A673 (cell line): Measurements from ENCODE around the gene EPHB4. TPM values are rescaled to one million over a fixed set of nuclear protein-coding genes. Genes with fewer than 3 reads are reported as not detected.

ENCODE experiments used
- BruUV-seq: library from RNA; stranded (reverse); fragments of 400-500 nt; replicated peaks from 2 replicates; lab custom pipeline; 2021; lab: Mats Ljungman, UMichigan
- CTCF ChIA-PET: fragments of 300-600 bp; sonication (Branson Sonifier 250); formaldehyde crosslinking; loops from one replicate; lab custom pipeline; 2022; ENCODE audit warnings: antibody characterized with exemption; lab: Charles Lee
- POLR2A ChIA-PET: fragments of 300-600 bp; sonication (Branson Sonifier 250); formaldehyde crosslinking; loops from one replicate; lab custom pipeline; 2022; ENCODE audit warnings: antibody characterized with exemption; ENCODE audit not compliant: low non-redundant PET; lab: Charles Lee
- DNase-seq: peaks from one replicate; pipeline ENCODE4 v3.0.0-alpha.2; 2015; ENCODE audit warnings: low spot score
- H3K27ac ChIP-seq: fragments of 200-600 bp; sonication (generic); 2 replicates; pipeline ENCODE4 v1.5.1; 2016; ENCODE audit warnings: mixed run types, low read depth, mild to moderate bottlenecking, mixed read lengths, antibody characterized with exemption, low read length; ENCODE audit not compliant: poor library complexity, severe bottlenecking
- H3K27me3 ChIP-seq: fragments of 200-600 bp; sonication (generic); replicated peaks from 2 replicates; pipeline ENCODE4 v1.6.1; 2017; ENCODE audit warnings: mixed run types, low read depth, mild to moderate bottlenecking, mixed read lengths, antibody characterized with exemption, low read length; ENCODE audit not compliant: insufficient read depth, poor library complexity
- H3K36me3 ChIP-seq: fragments of 200-600 bp; sonication (generic); 2 replicates; pipeline ENCODE4 v1.6.1; 2016; ENCODE audit warnings: mixed run types, mild to moderate bottlenecking, mixed read lengths, antibody characterized with exemption, low read length; ENCODE audit not compliant: insufficient read depth, poor library complexity, severe bottlenecking
- H3K4me1 ChIP-seq: fragments of 200-600 bp; sonication (generic); 2 replicates; pipeline ENCODE4 v1.6.1; 2017; ENCODE audit warnings: mixed run types, mild to moderate bottlenecking, mixed read lengths, antibody characterized with exemption, low read length; ENCODE audit not compliant: insufficient read depth, poor library complexity, severe bottlenecking
- H3K4me3 ChIP-seq: fragments of 200-600 bp; sonication (generic); 2 replicates; pipeline ENCODE4 v1.5.1; 2016; ENCODE audit warnings: low read depth, mixed run types, mild to moderate bottlenecking, mixed read lengths, low read length; ENCODE audit not compliant: poor library complexity, severe bottlenecking
- H3K9me3 ChIP-seq: fragments of 200-600 bp; sonication (generic); 2 replicates; pipeline ENCODE4 v1.6.1; 2016; ENCODE audit warnings: mixed run types, low read depth, mild to moderate bottlenecking, mixed read lengths, antibody characterized with exemption, low read length; ENCODE audit not compliant: poor library complexity, severe bottlenecking
- CTCF ChIP-seq: fragments of 300-800, 200-600 bp; sonication (generic); conservative IDR thresholded peaks from 2 replicates; pipeline ENCODE4 v1.5.1; 2017; ENCODE audit warnings: low read depth, mild to moderate bottlenecking, antibody characterized with exemption, low read length, moderate library complexity, mixed read lengths
- EZH2 ChIP-seq: fragments of 200-600 bp; sonication (generic); IDR thresholded peaks from 2 replicates; pipeline ENCODE4 v1.6.1; 2017; ENCODE audit warnings: borderline replicate concordance, low read depth, mild to moderate bottlenecking, mixed read lengths, antibody characterized with exemption, low read length; ENCODE audit not compliant: poor library complexity, severe bottlenecking
- intact Hi-C: fragments of 100-400 bp; cut with micrococcal nuclease; formaldehyde crosslinking; loops from one replicate; pipeline ENCODE4 v1.10.0; 2022; ENCODE audit not compliant: unreplicated experiment
- total RNA-seq: library from RNA; stranded (reverse); gene quantifications from 2 replicates; pipeline ENCODE4 v1.2.3, GENCODE V29; 2021

The EPHB4 gene
- total RNA-seq, 1 experiment from 2014 or later = 90.4 TPM

GRCh38 chr7:100823534-100823933 is 3.8 kb downstream of the EPHB4 start:
- Histone ChIP-seq H3K36me3 (peaks cover 50% of the 10 kb centered on the region), H3K27ac (no peak overlapping the region), H3K27me3 (no peaks in the 10 kb centered on the region), H3K4me3 (no peak overlapping the region), H3K9me3 (no peaks in the 10 kb centered on the region), H3K4me1 (peaks cover 8% of the 10 kb centered on the region)
- TF ChIP-seq EZH2 (no peak), CTCF (no peak)
- CTCF ChIA-PET = interaction anchor here (1.1 kb wide), 1 partner anchor 29 kb away, joined by 3 read pairs; the partner anchor contains the start of gene SLC12A9
- no TSS peak for BruUV-seq
- POLR2A ChIA-PET = no interaction called here
- no peak for DNase-seq
- intact Hi-C loops = no loop called here

- Histone ChIP-seq H3K9me3 (no peaks in the 10 kb centered on the region), H3K4me1 (peaks cover 8% of the 10 kb centered on the region), H3K27me3 (no peaks in the 10 kb centered on the region), H3K27ac (no peak overlapping the region), H3K36me3 (peaks cover 54% of the 10 kb centered on the region), H3K4me3 (no peak overlapping the region)
- ChIA-PET CTCF (interaction anchor here (1.1 kb wide), 1 partner anchor 29 kb away, joined by 3 read pairs; the partner anchor contains the start of gene SLC12A9), POLR2A (no interaction called here)
- no TSS peak for BruUV-seq
- intact Hi-C loops = no loop called here
- TF ChIP-seq EZH2 (no peak), CTCF (no peak)
- DNase-seq = no peak
Measured at GRCh38 chr7:100823140-100823525, 4.2 kb downstream of the EPHB4 start.

DNA sequence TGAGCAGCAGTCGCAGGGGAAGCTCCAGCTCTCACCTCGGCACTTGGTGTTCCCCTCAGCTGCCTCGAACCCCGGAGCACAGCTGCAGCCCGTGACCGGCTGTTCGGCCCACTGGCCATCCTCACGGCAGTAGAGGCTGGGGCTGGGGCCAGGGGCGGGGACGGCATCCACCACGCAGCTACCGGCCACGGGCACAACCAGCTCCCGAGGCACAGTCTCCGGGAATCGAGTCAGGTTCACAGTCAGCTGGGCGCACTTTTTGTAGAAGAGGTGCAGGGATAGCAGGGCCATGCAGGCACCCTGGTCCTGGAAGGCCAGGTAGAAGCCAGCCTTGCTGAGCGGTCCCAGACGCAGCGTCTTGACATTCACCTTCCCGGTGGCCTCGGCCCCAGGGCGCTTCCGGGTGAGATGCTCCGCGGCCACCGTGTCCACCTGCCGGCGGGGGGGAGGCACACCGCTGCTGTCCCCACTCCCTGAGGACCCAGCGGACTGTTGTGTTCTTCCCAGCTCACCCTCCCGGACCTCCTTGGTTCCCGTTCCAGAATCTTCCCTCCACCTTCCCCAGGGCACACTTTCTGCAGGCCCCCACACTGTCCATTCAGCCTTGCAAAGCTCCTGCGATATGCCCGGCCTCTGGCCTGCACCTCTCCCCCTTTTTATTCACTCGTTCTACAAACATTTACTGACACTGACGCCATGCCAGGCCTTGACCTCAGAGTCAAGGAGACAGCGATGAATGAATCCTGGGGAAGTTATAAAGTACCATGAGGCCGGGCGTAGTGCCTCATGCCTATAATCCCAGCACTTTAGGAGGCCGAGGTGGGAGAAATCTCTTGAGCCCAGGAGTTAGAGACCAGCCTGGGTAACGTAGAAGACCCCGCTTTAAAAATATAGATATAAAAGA is 4.8 kb downstream of the EPHB4 start:
- Histone ChIP-seq H3K36me3 (peaks cover 61% of the 10 kb centered on the region), H3K4me1 (peaks cover 8% of the 10 kb centered on the region), H3K27me3 (no peaks in the 10 kb centered on the region), H3K9me3 (no peaks in the 10 kb centered on the region), H3K27ac (no peak overlapping the region), H3K4me3 (no peak overlapping the region)
- intact Hi-C loops = no loop called here
- ChIA-PET POLR2A (no interaction called here), CTCF (interaction anchor here (1.1 kb wide), 1 partner anchor 30 kb away, joined by 3 read pairs; the partner anchor contains the start of gene SLC12A9)
- TF ChIP-seq EZH2 (no peak), CTCF (no peak)
- no peak for DNase-seq
- no TSS peak for BruUV-seq
